Karpas-422 (cell line): Measurements from ENCODE around the gene MYLK. TPM values are rescaled to one million over a fixed set of nuclear protein-coding genes. Genes with fewer than 3 reads are reported as not detected.
"Not testable (repeated sequence)": the region's sequence is repeated elsewhere in the genome, so short reads cannot be mapped to it uniquely, and the experiment has no call there.

Experiments used
- DNase-seq: peaks from one replicate; pipeline ENCODE4 v3.0.0-alpha.2; 2015
- H2AFZ ChIP-seq: fragments of 200-600 bp; sonication (generic); 2 replicates; pipeline ENCODE4 v1.6.1; 2014; ENCODE audit warnings: antibody characterized with exemption, low read length, mixed read lengths
- H3K27ac ChIP-seq: fragments of 200-600 bp; sonication (generic); 2 replicates; pipeline ENCODE4 v1.5.1; 2014; ENCODE audit warnings: mild to moderate bottlenecking, low read length, moderate library complexity
- H3K27me3 ChIP-seq: fragments of 200-600 bp; sonication (generic); 2 replicates; pipeline ENCODE4 v1.6.1; 2014; ENCODE audit warnings: low read length, mixed read lengths
- H3K36me3 ChIP-seq: fragments of 200-600 bp; sonication (generic); 2 replicates; pipeline ENCODE4 v1.6.1; 2014; ENCODE audit warnings: low read length, mixed read lengths; ENCODE audit not compliant: insufficient read depth
- H3K4me1 ChIP-seq: fragments of 200-600 bp; sonication (generic); 2 replicates; pipeline ENCODE4 v1.6.1; 2014; ENCODE audit warnings: mild to moderate bottlenecking, low read length, mixed read lengths
- H3K4me2 ChIP-seq: fragments of 200-600 bp; sonication (generic); 2 replicates; pipeline ENCODE4 v1.6.1; 2014; ENCODE audit warnings: low read length, low read depth, mild to moderate bottlenecking; ENCODE audit not compliant: poor library complexity, severe bottlenecking
- H3K4me3 ChIP-seq: fragments of 200-600 bp; sonication (generic); 2 replicates; pipeline ENCODE4 v1.5.1; 2014; ENCODE audit warnings: mild to moderate bottlenecking, antibody characterized with exemption, low read length, mixed read lengths
- H3K79me2 ChIP-seq: fragments of 200-600 bp; sonication (generic); 2 replicates; pipeline ENCODE4 v1.6.1; 2014; ENCODE audit warnings: mild to moderate bottlenecking, low read length, mixed read lengths
- H3K9ac ChIP-seq: fragments of 200-600 bp; sonication (generic); 2 replicates; pipeline ENCODE4 v1.6.0; 2014; ENCODE audit warnings: low read length
- H3K9me2 ChIP-seq: fragments of 200-600 bp; sonication (generic), shearing (Covaris generic); replicated peaks from 2 replicates; pipeline ENCODE4 v1.6.0; 2014; ENCODE audit warnings: mild to moderate bottlenecking, low read length, moderate library complexity; ENCODE audit not compliant: insufficient read depth
- H3K9me3 ChIP-seq: fragments of 300-700, 200-600 bp; sonication (generic); 2 replicates; pipeline ENCODE4 v1.6.1; 2014; ENCODE audit warnings: low read length, mixed read lengths
- H4K20me1 ChIP-seq: fragments of 200-600 bp; sonication (generic); 2 replicates; pipeline ENCODE4 v1.6.1; 2014; ENCODE audit warnings: mild to moderate bottlenecking, antibody characterized with exemption, low read length, low read depth; ENCODE audit not compliant: insufficient read depth
- total RNA-seq: library from RNA; depleted of rRNA; stranded (reverse); fragments of >200 nt; shearing (Covaris generic); gene quantifications from 2 replicates; pipeline ENCODE4 v1.2.3, GENCODE V29; 2014; ENCODE audit warnings: low replicate concordance

MYLK gene
- total RNA-seq, 1 experiment from 2014 or later, result 0.63 TPM

DNA sequence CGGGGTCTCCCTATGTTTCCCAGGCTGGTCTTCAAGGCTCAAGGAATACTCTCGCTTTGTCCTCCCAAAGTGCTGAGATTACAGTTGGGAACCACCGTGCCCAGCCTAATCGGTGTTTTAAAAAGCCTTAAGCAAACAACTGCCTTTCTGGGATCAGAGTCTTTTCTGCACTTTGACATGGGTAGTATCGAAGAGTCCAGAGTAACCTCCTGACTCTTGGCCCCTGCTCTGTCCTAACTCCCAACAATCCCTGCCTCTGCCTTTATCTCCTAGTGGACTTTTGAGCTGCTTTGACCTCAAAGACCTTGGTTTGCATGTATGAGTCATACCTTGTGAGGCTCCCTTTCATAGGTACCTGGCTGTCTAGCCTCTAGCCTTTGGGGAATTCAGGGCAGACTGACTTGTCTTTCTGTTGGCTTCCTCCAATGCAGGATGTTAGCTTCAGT, 278.3 kb downstream of the MYLK start:
- Histone ChIP-seq H3K36me3 (no peaks in the 10 kb centered on the region), H3K79me2 (peaks cover 3% of the 10 kb centered on the region; the same call in 1 of the 2 replicates), H3K27me3 (no peaks in the 10 kb centered on the region), H2AFZ (no peak overlapping the region; the same call in 1 of the 2 replicates), H3K9ac (no peak overlapping the region), H3K9me3 (no peaks in the 10 kb centered on the region), H4K20me1 (no peaks in the 10 kb centered on the region), H3K4me3 (no peak overlapping the region), H3K4me1 (peaks cover 36% of the 10 kb centered on the region), H3K4me2 (peak overlapping the region; percentile 61), H3K9me2 (no peaks in the 10 kb centered on the region), H3K27ac (peak overlapping the region; percentile 61; the same call in 1 of the 2 replicates)
- DNase-seq, result peak; percentile 85

DNA sequence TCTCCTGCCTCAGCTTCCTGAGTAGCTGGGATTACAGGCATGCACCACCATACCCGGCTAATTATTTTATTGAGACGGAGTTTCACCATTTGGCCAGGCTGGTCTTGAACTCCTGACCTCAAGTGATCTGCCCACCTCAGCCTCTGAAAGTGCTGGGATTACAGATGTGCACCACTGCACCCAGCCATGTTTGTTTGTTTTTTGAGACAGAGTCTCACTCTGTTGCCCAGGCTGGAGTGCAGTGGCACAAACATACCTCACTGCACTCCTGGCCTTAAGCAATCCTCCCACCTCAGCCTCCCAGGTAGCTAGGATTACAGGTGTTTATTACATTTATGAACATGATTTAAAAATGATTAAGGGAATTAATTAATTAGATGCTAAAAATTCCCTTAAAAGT, 281.0 kb downstream of the MYLK start:
- not testable (repeated sequence) for H3K27me3 ChIP-seq, H3K9ac ChIP-seq, DNase-seq, H4K20me1 ChIP-seq, H3K4me3 ChIP-seq, H3K4me2 ChIP-seq, H3K9me3 ChIP-seq, H2AFZ ChIP-seq, H3K79me2 ChIP-seq, H3K27ac ChIP-seq, H3K9me2 ChIP-seq, H3K36me3 ChIP-seq
- peaks cover 26% of the 10 kb centered on the region for H3K4me1 ChIP-seq

DNA sequence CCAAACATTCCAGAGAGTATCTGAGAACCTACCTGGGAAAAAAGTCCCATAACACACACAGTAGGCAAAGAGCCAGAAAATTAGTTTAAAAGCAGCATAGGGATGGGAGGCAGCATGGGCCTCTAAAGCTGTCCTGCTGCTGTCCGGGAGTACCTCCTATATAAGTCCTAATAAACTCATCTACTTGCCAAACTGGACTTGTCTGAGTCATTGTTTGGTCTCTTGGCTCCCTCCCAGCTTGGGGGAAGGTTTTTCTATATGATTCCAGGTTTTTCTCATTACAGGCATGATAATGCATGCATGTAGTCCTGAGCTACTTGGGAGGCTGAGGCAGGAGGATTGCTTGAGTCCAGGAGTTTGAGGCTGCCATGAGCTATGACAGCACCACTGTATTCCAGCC, 281.8 kb downstream of the MYLK start:
- Histone ChIP-seq H3K9me3 (no peaks in the 10 kb centered on the region), H3K36me3 (no peaks in the 10 kb centered on the region), H3K79me2 (no peaks in the 10 kb centered on the region), H3K27me3 (no peaks in the 10 kb centered on the region), H3K4me1 (peaks cover 26% of the 10 kb centered on the region), H3K9ac (no peak overlapping the region), H4K20me1 (no peaks in the 10 kb centered on the region), H3K27ac (no peak overlapping the region), H3K4me2 (no peak overlapping the region), H3K4me3 (no peak overlapping the region), H2AFZ (no peak overlapping the region), H3K9me2 (no peaks in the 10 kb centered on the region)
- DNase-seq, result no peak

DNA sequence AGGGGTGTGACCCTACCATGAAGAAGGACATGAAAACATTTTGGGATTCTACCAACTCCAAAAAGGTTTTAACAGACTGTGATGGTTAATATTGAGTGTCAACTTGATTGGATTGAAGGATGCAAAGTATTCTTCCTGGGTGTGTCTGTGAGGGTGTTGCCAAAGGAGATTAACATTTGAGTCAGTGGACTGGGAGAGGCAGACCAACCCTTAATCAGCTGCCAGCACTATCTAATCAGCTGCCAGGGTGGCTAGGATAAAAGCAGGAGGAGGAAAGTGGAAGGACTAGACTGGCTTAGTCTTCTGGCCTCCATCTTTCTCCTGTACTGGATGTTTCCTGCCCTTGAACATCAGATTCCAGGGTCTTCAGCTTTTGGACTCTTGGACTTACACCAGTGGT, 283.3 kb downstream of the MYLK start:
- H2AFZ ChIP-seq, H3K9me2 ChIP-seq, DNase-seq, H4K20me1 ChIP-seq, H3K4me2 ChIP-seq, H3K27ac ChIP-seq, H3K79me2 ChIP-seq, H3K27me3 ChIP-seq, H3K9ac ChIP-seq, H3K9me3 ChIP-seq, H3K4me3 ChIP-seq, H3K36me3 ChIP-seq: not testable (repeated sequence)
- peaks cover 13% of the 10 kb centered on the region for H3K4me1 ChIP-seq

DNA sequence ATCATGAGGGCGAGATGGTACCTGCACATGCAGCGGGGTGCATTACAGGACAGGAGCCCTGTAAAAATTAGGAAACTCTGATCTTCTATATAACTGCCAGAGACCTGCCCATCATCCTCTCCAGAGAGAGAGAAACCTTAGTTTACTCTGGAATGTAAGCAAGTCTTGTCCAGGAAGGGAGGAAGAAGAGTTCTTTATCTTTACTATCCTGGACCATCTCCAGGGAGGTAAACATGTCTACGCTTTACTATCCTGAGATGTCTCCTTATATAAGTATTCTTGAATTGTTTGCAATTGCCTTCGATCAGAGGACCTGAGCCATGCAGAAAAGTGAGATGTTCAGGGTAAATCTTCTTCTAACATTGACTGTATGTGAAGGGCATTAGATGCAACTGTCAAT, 286.6 kb downstream of the MYLK start:
- Histone ChIP-seq H3K36me3 (no peaks in the 10 kb centered on the region), H3K27me3 (no peaks in the 10 kb centered on the region), H3K4me2 (no peak overlapping the region), H3K9me3 (no peaks in the 10 kb centered on the region), H4K20me1 (no peaks in the 10 kb centered on the region), H3K9ac (no peak overlapping the region), H2AFZ (no peak overlapping the region), H3K4me3 (no peak overlapping the region), H3K4me1 (no peaks in the 10 kb centered on the region), H3K27ac (no peak overlapping the region), H3K79me2 (no peaks in the 10 kb centered on the region), H3K9me2 (no peaks in the 10 kb centered on the region)
- no peak for DNase-seq

DNA sequence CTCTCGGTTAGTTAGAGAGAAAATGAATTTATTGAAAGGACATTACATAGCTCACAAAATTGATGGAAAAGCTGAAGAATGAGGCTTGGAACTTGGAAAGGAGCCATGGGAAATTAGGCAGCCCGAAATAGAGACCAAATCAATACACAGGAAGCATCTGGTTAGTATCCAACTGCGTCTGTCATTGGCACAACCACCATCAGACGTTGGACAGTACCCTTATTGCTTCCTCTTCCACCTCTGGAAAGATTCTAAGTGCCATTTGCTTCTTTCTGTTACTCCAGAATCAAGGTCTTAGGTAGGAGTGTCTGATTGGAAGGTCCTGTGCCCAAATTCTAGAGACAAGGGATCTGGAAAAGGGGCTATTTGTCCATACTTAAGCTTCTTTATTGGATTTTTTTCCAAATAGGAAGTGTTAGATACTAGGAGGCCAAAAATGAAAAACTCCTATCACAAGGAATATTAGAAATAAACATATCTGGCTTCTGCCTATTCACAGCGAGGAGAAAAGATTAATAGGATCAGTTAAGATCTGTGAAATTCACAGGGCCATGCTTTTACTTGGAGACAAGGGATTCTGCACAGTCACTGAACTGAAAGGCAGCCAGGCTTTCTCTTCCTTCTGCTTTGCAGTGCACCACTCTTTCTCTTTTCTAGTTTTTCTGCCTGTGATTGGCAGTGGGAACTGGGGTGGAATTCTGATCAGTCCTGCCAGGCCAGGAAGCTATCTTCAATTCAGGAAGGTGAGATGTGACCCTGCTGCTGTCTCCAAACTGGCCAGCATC, 288.5 kb downstream of the MYLK start:
- H3K4me3 ChIP-seq, result no peak overlapping the region
- H3K79me2 ChIP-seq, result 0 out of 2 replicates have a peak, but pooled peaks cover 4% of the 10 kb centered on the region

DNA sequence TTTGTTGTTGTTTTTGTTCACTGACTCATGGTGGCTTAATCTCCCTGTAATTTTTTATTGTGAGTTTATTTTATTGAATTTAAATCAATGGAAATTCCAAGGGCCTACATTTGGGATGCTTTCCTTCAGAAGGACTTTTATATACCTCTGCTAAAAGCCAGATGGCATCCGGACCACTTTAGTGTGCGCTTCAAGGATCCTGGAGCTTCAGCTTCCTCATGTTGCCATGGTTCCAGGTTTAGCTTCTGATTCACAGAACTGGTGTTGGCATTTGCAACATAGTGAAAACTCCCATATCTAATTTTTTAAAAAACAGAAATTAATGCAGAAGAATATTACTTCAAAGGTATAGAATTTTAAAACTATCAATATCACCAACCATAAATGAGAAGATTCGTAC, 290.8 kb downstream of the MYLK start:
- H3K4me3 ChIP-seq, result no peak overlapping the region
- no peaks in the 10 kb centered on the region for H3K9me2 ChIP-seq
- H3K9ac ChIP-seq, result no peak overlapping the region
- H4K20me1 ChIP-seq, result no peaks in the 10 kb centered on the region
- H3K27me3 ChIP-seq, result no peaks in the 10 kb centered on the region
- no peak for DNase-seq
- peaks cover 24% of the 10 kb centered on the region for H3K36me3 ChIP-seq
- H3K9me3 ChIP-seq, result peaks cover 20% of the 10 kb centered on the region
- 0 out of 2 replicates have a peak, but pooled peaks cover 9% of the 10 kb centered on the region for H3K79me2 ChIP-seq
- H2AFZ ChIP-seq, result no peak overlapping the region
- H3K27ac ChIP-seq, result no peak overlapping the region
- no peak overlapping the region for H3K4me2 ChIP-seq
- H3K4me1 ChIP-seq, result no peaks in the 10 kb centered on the region

More for the DNA sequence above, 288.5 kb downstream of the MYLK start:
- Histone ChIP-seq H2AFZ (no peak overlapping the region), H4K20me1 (no peaks in the 10 kb centered on the region), H3K27ac (no peak overlapping the region), H3K4me2 (no peak overlapping the region), H3K36me3 (peaks cover 6% of the 10 kb centered on the region), H3K4me1 (no peaks in the 10 kb centered on the region), H3K9me3 (peaks cover 6% of the 10 kb centered on the region), H3K27me3 (no peaks in the 10 kb centered on the region), H3K9ac (no peak overlapping the region), H3K9me2 (no peaks in the 10 kb centered on the region)
- DNase-seq, result no peak

DNA sequence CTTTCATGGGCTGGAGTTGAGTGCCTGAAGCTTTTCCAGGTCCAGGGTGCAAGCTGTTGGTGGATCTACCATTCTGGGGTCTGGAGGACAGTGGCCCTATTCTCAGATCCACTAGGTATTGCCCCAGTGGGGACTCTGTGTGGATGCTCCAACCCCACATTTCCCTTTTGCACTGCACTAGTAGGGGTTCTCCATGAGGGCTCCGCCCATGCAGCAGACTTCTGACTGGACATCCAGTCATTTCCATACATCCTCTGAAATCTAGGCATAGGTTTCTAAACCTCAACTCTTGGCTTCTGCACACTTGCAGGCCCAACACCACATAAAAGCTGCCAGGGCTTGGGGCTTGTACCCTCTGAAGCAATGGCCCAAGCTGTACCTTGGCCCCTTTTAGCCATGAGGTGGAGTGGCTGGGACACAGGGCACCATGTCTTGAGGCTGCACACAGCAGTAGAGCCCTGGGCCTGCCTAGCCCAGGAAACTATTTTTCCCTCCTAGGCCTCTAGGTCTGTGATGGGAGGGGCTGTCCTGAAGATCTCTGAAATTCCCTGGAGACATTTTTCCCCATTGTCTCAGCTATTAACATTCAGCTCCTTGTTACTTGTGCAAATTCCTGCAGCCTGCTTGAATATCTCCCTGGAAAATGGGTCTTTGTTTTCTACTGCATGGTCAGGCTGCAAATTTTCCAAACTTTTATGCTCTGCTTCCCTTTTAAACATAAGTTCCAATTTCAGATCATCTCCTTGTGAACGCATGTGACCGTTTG, 293.3 kb downstream of the MYLK start:
- Histone ChIP-seq H3K9me3 (peaks cover 27% of the 10 kb centered on the region), H3K79me2 (peaks cover 33% of the 10 kb centered on the region), H3K9ac (no peak overlapping the region), H3K36me3 (peaks cover 40% of the 10 kb centered on the region), H4K20me1 (no peaks in the 10 kb centered on the region), H3K4me1 (peaks cover 9% of the 10 kb centered on the region), H3K4me3 (no peak overlapping the region), H3K4me2 (no peak overlapping the region), H3K27me3 (no peaks in the 10 kb centered on the region), H2AFZ (no peak overlapping the region), H3K9me2 (no peaks in the 10 kb centered on the region), H3K27ac (no peak overlapping the region)
- DNase-seq, result no peak
